Astrocyte of the spinal cord (primary cell): ENCODE data around the gene COQ7.

ENCODE experiments used
- DNase-seq: peaks from one replicate; pipeline ENCODE4 v3.0.0; 2011; ENCODE audit warnings: low read depth, low spot score
- H3K4me3 ChIP-seq: 2 replicates; pipeline ENCODE4 v1.5.1; 2011; ENCODE audit warnings: low read depth, mild to moderate bottlenecking, low read length, moderate library complexity
- in situ Hi-C: cut with HindIII; loops from 2 replicates; pipeline ENCODE4 v1.10.0; 2017; ENCODE audit warnings: low sequenced_read_pairs
- TF ChIP-seq, protein P1 (sequence below): IDR thresholded peaks from 2 replicates; pipeline ENCODE4 v1.5.1; 2012; ENCODE audit warnings: low read depth, mild to moderate bottlenecking, low read length, inconsistent platforms

Gene COQ7

DNA sequence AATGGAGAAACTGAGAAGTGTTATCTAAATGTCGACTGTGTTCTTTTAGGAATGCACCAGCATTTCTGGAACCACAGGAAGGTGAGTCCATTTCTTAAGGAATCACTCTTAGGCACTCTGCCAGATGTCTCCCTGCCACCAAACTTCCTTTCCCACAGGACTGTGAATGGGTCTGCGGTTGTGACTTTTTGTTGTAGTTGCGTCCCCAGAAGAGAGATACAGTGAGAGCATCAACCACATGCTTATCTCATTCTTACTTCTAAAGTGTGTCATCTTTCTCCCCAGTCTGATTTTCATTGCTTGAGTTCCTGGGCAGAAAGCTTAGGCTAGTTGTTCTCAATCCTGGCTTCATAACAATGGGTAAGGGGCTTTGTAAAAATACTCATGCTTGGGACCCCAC is 59.8 kb downstream of the COQ7 start:
- TF ChIP-seq, protein P1, sequence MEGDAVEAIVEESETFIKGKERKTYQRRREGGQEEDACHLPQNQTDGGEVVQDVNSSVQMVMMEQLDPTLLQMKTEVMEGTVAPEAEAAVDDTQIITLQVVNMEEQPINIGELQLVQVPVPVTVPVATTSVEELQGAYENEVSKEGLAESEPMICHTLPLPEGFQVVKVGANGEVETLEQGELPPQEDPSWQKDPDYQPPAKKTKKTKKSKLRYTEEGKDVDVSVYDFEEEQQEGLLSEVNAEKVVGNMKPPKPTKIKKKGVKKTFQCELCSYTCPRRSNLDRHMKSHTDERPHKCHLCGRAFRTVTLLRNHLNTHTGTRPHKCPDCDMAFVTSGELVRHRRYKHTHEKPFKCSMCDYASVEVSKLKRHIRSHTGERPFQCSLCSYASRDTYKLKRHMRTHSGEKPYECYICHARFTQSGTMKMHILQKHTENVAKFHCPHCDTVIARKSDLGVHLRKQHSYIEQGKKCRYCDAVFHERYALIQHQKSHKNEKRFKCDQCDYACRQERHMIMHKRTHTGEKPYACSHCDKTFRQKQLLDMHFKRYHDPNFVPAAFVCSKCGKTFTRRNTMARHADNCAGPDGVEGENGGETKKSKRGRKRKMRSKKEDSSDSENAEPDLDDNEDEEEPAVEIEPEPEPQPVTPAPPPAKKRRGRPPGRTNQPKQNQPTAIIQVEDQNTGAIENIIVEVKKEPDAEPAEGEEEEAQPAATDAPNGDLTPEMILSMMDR = no peak
- H3K4me3 ChIP-seq = no peak overlapping the region
- in situ Hi-C loops = no loop called here
- no peak for DNase-seq

GRCh38 chr16:19127674-19128131 is 60.3 kb downstream of the COQ7 start:
- no peak overlapping the region for H3K4me3 ChIP-seq
- in situ Hi-C loops = no loop called here
- TF ChIP-seq, protein P1 = no peak
- no peak for DNase-seq

- in situ Hi-C loops = no loop called here
- DNase-seq = no peak
- no peak overlapping the region for H3K4me3 ChIP-seq
- TF ChIP-seq, protein P1 = no peak
Measured at GRCh38 chr16:19128454-19129200, 61.2 kb downstream of the COQ7 start.
